GM23338 (cell line): ENCODE data around the gene ZNF529. TPM values are rescaled to one million over a fixed set of nuclear protein-coding genes. Genes with fewer than 3 reads are reported as not detected.

Source experiments
- ATAC-seq: fragments of 200-7000 bp; cut with Tn5 transposase; 3 replicates; pipeline ENCODE4 v1.9.1; 2020
- DNase-seq: peaks from one replicate; pipeline ENCODE4 v3.0.0-alpha.2; 2015; ENCODE audit warnings: low spot score
- H2AFZ ChIP-seq: fragments of 200-600 bp; sonication (generic); 2 replicates; pipeline ENCODE4 v1.8.0; 2016; ENCODE audit warnings: antibody characterized with exemption, mild to moderate bottlenecking, moderate library complexity
- H3F3A ChIP-seq: fragments of 200-600 bp; sonication (generic); replicated peaks from 2 replicates; pipeline ENCODE4 v1.8.0; 2017; ENCODE audit warnings: antibody characterized with exemption, mixed run types, low read depth
- H3K27ac ChIP-seq: fragments of 200-600 bp; sonication (generic); 2 replicates; pipeline ENCODE4 v1.6.1; 2016; ENCODE audit warnings: low read depth
- H3K27me3 ChIP-seq: fragments of 200-600 bp; sonication (generic); 2 replicates; pipeline ENCODE4 v1.8.0; 2016; ENCODE audit warnings: mild to moderate bottlenecking, mixed run types, moderate library complexity; ENCODE audit not compliant: insufficient read depth
- H3K36me3 ChIP-seq: fragments of 200-600 bp; sonication (generic); 2 replicates; pipeline ENCODE4 v1.8.0; 2016; ENCODE audit warnings: mild to moderate bottlenecking; ENCODE audit not compliant: insufficient read depth
- H3K4me1 ChIP-seq: fragments of 200-600 bp; sonication (generic); 2 replicates; pipeline ENCODE4 v1.8.0; 2016; ENCODE audit warnings: mild to moderate bottlenecking, moderate library complexity; ENCODE audit not compliant: insufficient read depth
- H3K4me2 ChIP-seq: fragments of 200-600 bp; sonication (generic); 2 replicates; pipeline ENCODE4 v1.7.1; 2017; ENCODE audit warnings: mixed run types
- H3K4me3 ChIP-seq: fragments of 200-600 bp; sonication (generic); 2 replicates; pipeline ENCODE4 v1.6.1; 2016; ENCODE audit warnings: mixed run types
- H3K79me2 ChIP-seq: fragments of 200-600 bp; sonication (generic); replicated peaks from 2 replicates; pipeline ENCODE4 v1.8.0; 2017; ENCODE audit warnings: mild to moderate bottlenecking; ENCODE audit not compliant: insufficient read depth
- H3K9me2 ChIP-seq: fragments of 200-600 bp; sonication (generic); 2 replicates; pipeline ENCODE4 v1.8.0; 2017; ENCODE audit not compliant: insufficient read depth
- H4K20me1 ChIP-seq: fragments of 200-600 bp; sonication (generic); replicated peaks from 2 replicates; pipeline ENCODE4 v1.8.0; 2017; ENCODE audit warnings: mild to moderate bottlenecking; ENCODE audit not compliant: insufficient read depth
- H3K27ac Mint-ChIP-seq: 2 replicates; pipeline ENCODE4 v1.8.0; 2020; ENCODE audit warnings: inconsistent platforms, mild to moderate bottlenecking, moderate library complexity, mixed read lengths
- H3K27me3 Mint-ChIP-seq: 3 replicates; pipeline ENCODE4 v1.8.0; 2022; ENCODE audit warnings: low read depth, mild to moderate bottlenecking, moderate library complexity, mixed read lengths, inconsistent platforms; ENCODE audit not compliant: insufficient read depth, poor library complexity
- H3K36me3 Mint-ChIP-seq: 3 replicates; pipeline ENCODE4 v1.8.0; 2021; ENCODE audit warnings: low read depth, mild to moderate bottlenecking, inconsistent platforms, moderate library complexity, mixed read lengths
- H3K4me1 Mint-ChIP-seq: 3 replicates; pipeline ENCODE4 v1.8.0; 2020; ENCODE audit warnings: mild to moderate bottlenecking, inconsistent platforms, mixed read lengths
- H3K4me3 Mint-ChIP-seq: 3 replicates; pipeline ENCODE4 v1.8.0; 2021; ENCODE audit warnings: moderate library complexity, mild to moderate bottlenecking, inconsistent platforms, mixed read lengths
- H3K9me3 Mint-ChIP-seq: 3 replicates; pipeline ENCODE4 v1.8.0; 2020; ENCODE audit warnings: moderate library complexity, mild to moderate bottlenecking, inconsistent platforms, mixed read lengths
- CTCF ChIP-seq, 2 experiments: fragments of 200-600 bp in 1 of 2; sonication (generic) in 1 of 2; conservative IDR thresholded peaks; 2 replicates each; pipeline versions ENCODE4 v1.5.1 to v1.6.1; 2016 to 2017; ENCODE audit warnings: antibody characterized with exemption in 2 of 2, low read depth in 2 of 2, mild to moderate bottlenecking in 2 of 2, moderate library complexity in 1 of 2
- ETS1 ChIP-seq: IDR thresholded peaks from 2 replicates; pipeline ENCODE4 v1.6.1; 2016; ENCODE audit warnings: antibody characterized with exemption
- EZH2phosphoT487 ChIP-seq: fragments of 200-600 bp; sonication (generic); IDR thresholded peaks from one replicate; pipeline ENCODE4 v1.8.1; 2018; ENCODE audit warnings: antibody characterized with exemption; ENCODE audit not compliant: unreplicated experiment
- JUNB ChIP-seq: IDR thresholded peaks from one replicate; pipeline ENCODE4 v1.6.1; 2016; ENCODE audit warnings: antibody characterized with exemption; ENCODE audit not compliant: unreplicated experiment
- NANOG ChIP-seq: IDR thresholded peaks from 2 replicates; pipeline ENCODE4 v1.6.1; 2016; ENCODE audit warnings: antibody characterized with exemption, borderline replicate concordance
- ZNF114 ChIP-seq: fragments of 250-450 bp; sonication (Bioruptor Pico); IDR thresholded peaks from 2 replicates; pipeline ENCODE4 v1.5.0; 2020; ENCODE audit warnings: mild to moderate bottlenecking, moderate library complexity
- ZNF331 ChIP-seq: fragments of 250-450 bp; sonication (Bioruptor Pico); IDR thresholded peaks from 2 replicates; pipeline ENCODE4 v1.5.0; 2020; ENCODE audit warnings: low read depth, mild to moderate bottlenecking, moderate library complexity
- polyA plus RNA-seq: library from polyadenylated mRNA; unstranded; fragments of >200 nt; fragmentation: Nextera tagmentation; extraction: Ambion mirVana; gene quantifications from 2 replicates; pipeline ENCODE4 v1.2.1, GENCODE V29; 2016
- total RNA-seq: library from RNA; depleted of rRNA; stranded (reverse); fragments of >200 nt; shearing (Covaris generic); gene quantifications from 2 replicates; pipeline ENCODE4 v1.2.3, GENCODE V29; 2014
- TF ChIP-seq, protein P1 (sequence below): fragments of 250-450 bp; sonication (Bioruptor Pico); IDR thresholded peaks from 2 replicates; pipeline ENCODE4 v1.5.0; 2020; ENCODE audit warnings: mild to moderate bottlenecking, moderate library complexity

Gene ZNF529
- total and polyA plus RNA-seq, 2 experiments from 2014 or later = 9.2 to 16.5 TPM

- no peak for TF ChIP-seq ETS1
- TF ChIP-seq, protein P1, sequence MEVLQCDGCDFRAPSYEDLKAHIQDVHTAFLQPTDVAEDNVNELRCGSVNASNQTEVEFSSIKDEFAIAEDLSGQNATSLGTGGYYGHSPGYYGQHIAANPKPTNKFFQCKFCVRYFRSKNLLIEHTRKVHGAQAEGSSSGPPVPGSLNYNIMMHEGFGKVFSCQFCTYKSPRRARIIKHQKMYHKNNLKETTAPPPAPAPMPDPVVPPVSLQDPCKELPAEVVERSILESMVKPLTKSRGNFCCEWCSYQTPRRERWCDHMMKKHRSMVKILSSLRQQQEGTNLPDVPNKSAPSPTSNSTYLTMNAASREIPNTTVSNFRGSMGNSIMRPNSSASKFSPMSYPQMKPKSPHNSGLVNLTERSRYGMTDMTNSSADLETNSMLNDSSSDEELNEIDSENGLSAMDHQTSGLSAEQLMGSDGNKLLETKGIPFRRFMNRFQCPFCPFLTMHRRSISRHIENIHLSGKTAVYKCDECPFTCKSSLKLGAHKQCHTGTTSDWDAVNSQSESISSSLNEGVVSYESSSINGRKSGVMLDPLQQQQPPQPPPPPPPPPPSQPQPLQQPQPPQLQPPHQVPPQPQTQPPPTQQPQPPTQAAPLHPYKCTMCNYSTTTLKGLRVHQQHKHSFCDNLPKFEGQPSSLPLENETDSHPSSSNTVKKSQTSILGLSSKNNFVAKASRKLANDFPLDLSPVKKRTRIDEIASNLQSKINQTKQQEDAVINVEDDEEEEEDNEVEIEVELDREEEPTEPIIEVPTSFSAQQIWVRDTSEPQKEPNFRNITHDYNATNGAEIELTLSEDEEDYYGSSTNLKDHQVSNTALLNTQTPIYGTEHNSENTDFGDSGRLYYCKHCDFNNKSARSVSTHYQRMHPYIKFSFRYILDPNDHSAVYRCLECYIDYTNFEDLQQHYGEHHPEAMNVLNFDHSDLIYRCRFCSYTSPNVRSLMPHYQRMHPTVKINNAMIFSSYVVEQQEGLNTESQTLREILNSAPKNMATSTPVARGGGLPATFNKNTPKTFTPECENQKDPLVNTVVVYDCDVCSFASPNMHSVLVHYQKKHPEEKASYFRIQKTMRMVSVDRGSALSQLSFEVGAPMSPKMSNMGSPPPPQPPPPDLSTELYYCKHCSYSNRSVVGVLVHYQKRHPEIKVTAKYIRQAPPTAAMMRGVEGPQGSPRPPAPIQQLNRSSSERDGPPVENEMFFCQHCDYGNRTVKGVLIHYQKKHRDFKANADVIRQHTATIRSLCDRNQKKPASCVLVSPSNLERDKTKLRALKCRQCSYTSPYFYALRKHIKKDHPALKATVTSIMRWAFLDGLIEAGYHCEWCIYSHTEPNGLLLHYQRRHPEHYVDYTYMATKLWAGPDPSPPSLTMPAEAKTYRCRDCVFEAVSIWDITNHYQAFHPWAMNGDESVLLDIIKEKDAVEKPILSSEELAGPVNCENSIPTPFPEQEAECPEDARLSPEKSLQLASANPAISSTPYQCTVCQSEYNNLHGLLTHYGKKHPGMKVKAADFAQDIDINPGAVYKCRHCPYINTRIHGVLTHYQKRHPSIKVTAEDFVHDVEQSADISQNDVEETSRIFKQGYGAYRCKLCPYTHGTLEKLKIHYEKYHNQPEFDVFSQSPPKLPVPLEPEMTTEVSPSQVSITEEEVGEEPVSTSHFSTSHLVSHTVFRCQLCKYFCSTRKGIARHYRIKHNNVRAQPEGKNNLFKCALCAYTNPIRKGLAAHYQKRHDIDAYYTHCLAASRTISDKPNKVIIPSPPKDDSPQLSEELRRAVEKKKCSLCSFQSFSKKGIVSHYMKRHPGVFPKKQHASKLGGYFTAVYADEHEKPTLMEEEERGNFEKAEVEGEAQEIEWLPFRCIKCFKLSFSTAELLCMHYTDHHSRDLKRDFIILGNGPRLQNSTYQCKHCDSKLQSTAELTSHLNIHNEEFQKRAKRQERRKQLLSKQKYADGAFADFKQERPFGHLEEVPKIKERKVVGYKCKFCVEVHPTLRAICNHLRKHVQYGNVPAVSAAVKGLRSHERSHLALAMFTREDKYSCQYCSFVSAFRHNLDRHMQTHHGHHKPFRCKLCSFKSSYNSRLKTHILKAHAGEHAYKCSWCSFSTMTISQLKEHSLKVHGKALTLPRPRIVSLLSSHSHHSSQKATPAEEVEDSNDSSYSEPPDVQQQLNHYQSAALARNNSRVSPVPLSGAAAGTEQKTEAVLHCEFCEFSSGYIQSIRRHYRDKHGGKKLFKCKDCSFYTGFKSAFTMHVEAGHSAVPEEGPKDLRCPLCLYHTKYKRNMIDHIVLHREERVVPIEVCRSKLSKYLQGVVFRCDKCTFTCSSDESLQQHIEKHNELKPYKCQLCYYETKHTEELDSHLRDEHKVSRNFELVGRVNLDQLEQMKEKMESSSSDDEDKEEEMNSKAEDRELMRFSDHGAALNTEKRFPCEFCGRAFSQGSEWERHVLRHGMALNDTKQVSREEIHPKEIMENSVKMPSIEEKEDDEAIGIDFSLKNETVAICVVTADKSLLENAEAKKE = no peak
- no peak for TF ChIP-seq ZNF331
- TF ChIP-seq JUNB = no peak
Observed at GRCh38 chr19:36527873-36528193, 45.3 kb downstream of the ZNF529 start (continued).

DNA sequence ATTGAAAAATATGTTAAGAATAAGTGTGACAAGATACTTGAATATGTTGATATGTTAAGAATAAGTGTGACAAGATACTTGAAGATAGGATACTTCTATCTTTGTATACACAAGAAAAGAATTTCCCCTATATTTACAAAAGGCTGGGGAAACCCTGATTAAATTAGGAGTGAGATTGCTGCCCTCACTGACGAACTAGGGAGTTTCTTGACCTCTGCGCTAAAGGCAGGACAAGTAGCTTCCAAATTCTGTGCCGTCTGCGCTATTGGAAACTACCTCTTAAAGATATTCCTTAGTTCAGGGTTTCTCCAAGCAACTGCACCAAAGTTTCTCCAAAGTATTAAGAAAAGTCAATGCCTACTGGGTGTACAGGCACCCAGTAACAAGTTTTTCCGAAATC is 45.8 kb downstream of the ZNF529 start:
- DNase-seq (peak; percentile 25), ATAC-seq (no peak)
- Histone ChIP-seq H3F3A (no peaks in the 10 kb centered on the region), H3K27ac (peak overlapping the region; percentile 84; the same call in 1 of the 2 replicates), H3K27me3 (no peaks in the 10 kb centered on the region), H3K9me2 (no peaks in the 10 kb centered on the region), H3K4me3 (peak overlapping the region; percentile 74), H2AFZ (no peak overlapping the region), H3K4me1 (peaks cover 15% of the 10 kb centered on the region), H3K79me2 (peaks cover 78% of the 10 kb centered on the region), H4K20me1 (peaks cover 9% of the 10 kb centered on the region), H3K4me2 (peak overlapping the region; percentile 86), H3K36me3 (peaks cover 6% of the 10 kb centered on the region; the same call in 1 of the 2 replicates)
- TF ChIP-seq EZH2phosphoT487 = no peak
- TF ChIP-seq NANOG = no peak
- TF ChIP-seq JUNB = no peak
- no peak for TF ChIP-seq ETS1
- TF ChIP-seq ZNF114 (CRISPR knock-in tag) = no peak
- no peak for TF ChIP-seq CTCF (conservative IDR thresholded peaks at IDR 0.05; ENCODE audit: low read depth in 2 of 2)
- TF ChIP-seq ZNF331 = no peak
- Mint-ChIP-seq H3K9me3 (peaks cover 35% of the 10 kb centered on the region), H3K36me3 (peaks cover 57% of the 10 kb centered on the region), H3K27me3 (peaks cover 9% of the 10 kb centered on the region), H3K27ac (peak overlapping the region; percentile 100), H3K4me3 (peak overlapping the region; percentile 98), H3K4me1 (peaks cover 12% of the 10 kb centered on the region; the same call in 2 of the 3 replicates)
